ENCODE measurements around the gene ASAP2. TPM values are rescaled to one million over a fixed set of nuclear protein-coding genes. Genes with fewer than 3 reads are reported as not detected.

ASAP2 gene
- total RNA-seq, 1 experiment from 2014 or later = 12.6 TPM

- H3K27me3 ChIP-seq (ENCODE audit: insufficient read depth, low read length) = no peaks in the 10 kb centered on the region
- H3K79me1 ChIP-seq (ENCODE audit: insufficient read depth, low read depth, low read length, poor library complexity, severe bottlenecking) = no peaks in the 10 kb centered on the region
- no peaks in the 10 kb centered on the region for H3K36me3 Mint-ChIP-seq (ENCODE audit: insufficient read depth in 1 of 3, low read depth in 3 of 3)
- no peak for DNase-seq
- H2BK5ac ChIP-seq (ENCODE audit: insufficient read length, low read length) = no peak overlapping the region
- no peak overlapping the region for H2BK120ac ChIP-seq (ENCODE audit: low read depth, low read length, poor library complexity, severe bottlenecking)
- H4K20me1 ChIP-seq (ENCODE audit: control insufficient read depth, insufficient read depth, insufficient read length) = no peaks in the 10 kb centered on the region
- no peaks in the 10 kb centered on the region for H3K23me2 ChIP-seq (ENCODE audit: insufficient read length, low read depth, low read length, poor library complexity, severe bottlenecking)
- H3K4me1 Mint-ChIP-seq = no peaks in the 10 kb centered on the region; a peak in 1 of 4 replicates
- H3K23ac ChIP-seq (ENCODE audit: insufficient read length, low read depth, low read length) = no peak overlapping the region
- no peaks in the 10 kb centered on the region; a peak in 1 of 5 replicates for H3K9me3 Mint-ChIP-seq
- no peak overlapping the region for H4K91ac ChIP-seq (ENCODE audit: insufficient read length, low read depth, low read length)
- no peak for TF ChIP-seq CTCF (conservative IDR thresholded peaks at IDR 0.05)
- H4K5ac ChIP-seq (ENCODE audit: insufficient read length, low read depth, low read length) = no peak overlapping the region
- H4K8ac ChIP-seq (replicated peaks; ENCODE audit: insufficient read length, low read depth, low read length) = no peak overlapping the region
- H3K27ac Mint-ChIP-seq = no peak overlapping the region
- no peaks in the 10 kb centered on the region for H3K79me2 ChIP-seq (ENCODE audit: insufficient read depth, low read length)
- WGBS (ENCODE audit: extremely low coverage, insufficient read length, low lambda C conversion rate) = no CpG with 5 or more reads among the region's 8 CpGs
- H2BK12ac ChIP-seq (ENCODE audit: insufficient read length, low read depth, low read length) = no peak overlapping the region
- H3T11ph ChIP-seq (ENCODE audit: low read length) = no peak overlapping the region
- H2BK15ac ChIP-seq (ENCODE audit: low read depth, low read length) = no peak overlapping the region
- no peak overlapping the region for H3K27ac ChIP-seq (ENCODE audit: insufficient read length, low read depth, low read length)
- H2BK20ac ChIP-seq (ENCODE audit: low read depth, low read length, poor library complexity, severe bottlenecking) = no peak overlapping the region
- no peak overlapping the region for H3K14ac ChIP-seq (ENCODE audit: insufficient read depth, low read length)
- H2AFZ ChIP-seq (ENCODE audit: low read length) = no peak overlapping the region
- no peak overlapping the region for H3K4me3 Mint-ChIP-seq
- no peak overlapping the region for H3K4ac ChIP-seq (ENCODE audit: low read depth, low read length)
- H3K4me1 ChIP-seq (ENCODE audit: insufficient read depth, low read length) = no peaks in the 10 kb centered on the region
- H3K18ac ChIP-seq (ENCODE audit: insufficient read length, low read depth, low read length) = no peak overlapping the region
- H3K56ac ChIP-seq (ENCODE audit: insufficient read length, low read depth, low read length) = no peak overlapping the region
- H2AK5ac ChIP-seq (ENCODE audit: insufficient read length, low read length) = no peak overlapping the region
- no peak overlapping the region for H3K4me2 ChIP-seq (ENCODE audit: insufficient read depth, insufficient read length, low read length)
- H3K27me3 Mint-ChIP-seq (ENCODE audit: low read depth) = peaks cover 3% of the 10 kb centered on the region
- no peak overlapping the region for H3K9ac ChIP-seq (ENCODE audit: extremely low read depth, insufficient read length, low read length)
- H3K9me3 ChIP-seq (ENCODE audit: control insufficient read depth, low read depth, low read length) = no peaks in the 10 kb centered on the region
Observed at GRCh38 chr2:9163306-9164111, 43.1 kb upstream of the ASAP2 start.

Data from H9 (cell line).